ENCODE measurements around the gene SYT3.

Gene SYT3

DNA sequence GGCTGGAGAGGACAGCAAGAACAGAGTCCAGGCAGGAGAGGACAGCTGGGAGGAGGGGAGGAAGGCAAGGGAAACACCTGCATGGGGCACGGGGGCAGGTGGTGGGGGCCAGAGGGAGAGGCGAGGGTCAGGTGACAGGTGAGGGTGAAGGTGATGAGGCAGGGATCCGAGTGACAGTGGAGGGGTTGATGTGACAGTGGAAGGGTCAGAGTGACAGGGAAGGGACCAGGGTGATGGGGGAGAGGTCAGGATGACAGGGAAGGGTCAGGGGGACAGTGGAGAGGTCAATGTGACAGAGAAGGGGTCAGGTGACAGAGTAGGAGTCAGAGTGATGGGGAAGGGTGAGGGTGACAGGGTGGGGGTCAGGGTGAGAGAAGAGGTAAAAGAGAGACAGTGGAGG, 38.6 kb upstream of the SYT3 start:
- DNase-seq (ENCODE audit: extremely low spot score), result no peak
- TF ChIP-seq LEF1 (IDR thresholded peaks at IDR 0.05; ENCODE audit: borderline replicate concordance) (no peak), BHLHE40 (IDR thresholded peaks at IDR 0.05; ENCODE audit: borderline replicate concordance) (no peak), ARNT (IDR thresholded peaks at IDR 0.05) (no peak), SP1 (IDR thresholded peaks at IDR 0.05) (no peak), FOXK2 (IDR thresholded peaks at IDR 0.05) (no peak), FOXA1 (IDR thresholded peaks at IDR 0.05) (no peak), SUZ12 (IDR thresholded peaks at IDR 0.05) (no peak), FOXM1 (IDR thresholded peaks at IDR 0.05; ENCODE audit: borderline replicate concordance) (no peak), ZNF384 (IDR thresholded peaks at IDR 0.05) (no peak)
- ChIA-PET CTCF (no interaction called here), POLR2A (no interaction called here)

DNA sequence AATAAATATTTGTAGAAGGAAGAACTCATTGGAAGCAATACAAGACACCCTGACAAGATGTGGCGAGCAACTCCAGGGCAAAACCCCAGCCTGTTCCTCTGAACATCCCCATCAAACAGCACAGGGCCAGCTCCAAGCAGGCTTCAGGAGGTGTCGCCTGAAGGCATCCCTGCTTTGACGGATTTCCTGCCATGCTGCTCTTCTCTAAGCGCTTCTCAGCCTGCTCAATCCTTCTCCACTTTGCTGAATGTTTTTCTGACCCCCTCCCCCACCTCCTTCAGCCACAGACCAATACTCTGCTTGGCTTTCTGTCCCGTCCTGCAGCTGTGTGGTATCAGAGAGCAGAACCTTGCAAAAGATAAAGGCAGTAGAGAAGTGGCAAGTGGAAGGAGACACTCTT, 38.0 kb upstream of the SYT3 start:
- ChIA-PET CTCF (no interaction called here), POLR2A (interaction anchor here (0.9 kb wide), 1 partner anchor 127 kb away, joined by 3 read pairs; no protein-coding TSS in a partner anchor)
- no peak for DNase-seq (ENCODE audit: extremely low spot score)
- no peak for TF ChIP-seq PKNOX1 (IDR thresholded peaks at IDR 0.05)
- no peak for TF ChIP-seq BHLHE40 (IDR thresholded peaks at IDR 0.05; ENCODE audit: borderline replicate concordance)
- no peak for TF ChIP-seq LEF1 (IDR thresholded peaks at IDR 0.05; ENCODE audit: borderline replicate concordance)
- no peak for TF ChIP-seq SP1 (IDR thresholded peaks at IDR 0.05)
- no peak for TF ChIP-seq NFRKB (IDR thresholded peaks at IDR 0.05)
- TF ChIP-seq ZNF384 (IDR thresholded peaks at IDR 0.05), result no peak

GRCh38 chr19:50676625-50677197, 37.0 kb upstream of the SYT3 start:
- DNase-seq (ENCODE audit: extremely low spot score), result no peak
- ChIA-PET POLR2A (interaction anchor here (0.9 kb wide), 1 partner anchor 128 kb away, joined by 3 read pairs; no protein-coding TSS in a partner anchor), CTCF (interaction anchor here (0.6 kb wide), 1 partner anchor 106 kb away, joined by 3 read pairs; no protein-coding TSS in a partner anchor)
- TF ChIP-seq ELF4 (IDR thresholded peaks at IDR 0.05) (no peak), FOXK2 (IDR thresholded peaks at IDR 0.05) (no peak), NFRKB (IDR thresholded peaks at IDR 0.05) (no peak), FOXM1 (IDR thresholded peaks at IDR 0.05; ENCODE audit: borderline replicate concordance) (no peak), SUZ12 (IDR thresholded peaks at IDR 0.05) (no peak), LEF1 (IDR thresholded peaks at IDR 0.05; ENCODE audit: borderline replicate concordance) (no peak), TARDBP (IDR thresholded peaks at IDR 0.05) (no peak), ARNT (IDR thresholded peaks at IDR 0.05) (no peak), FOXA1 (IDR thresholded peaks at IDR 0.05) (no peak), SP1 (IDR thresholded peaks at IDR 0.05) (no peak), BHLHE40 (IDR thresholded peaks at IDR 0.05; ENCODE audit: borderline replicate concordance) (no peak), HDGF (IDR thresholded peaks at IDR 0.05; ENCODE audit: borderline replicate concordance) (no peak), ZNF384 (IDR thresholded peaks at IDR 0.05) (no peak), CTBP1 (IDR thresholded peaks at IDR 0.05; ENCODE audit: borderline replicate concordance) (no peak), PKNOX1 (IDR thresholded peaks at IDR 0.05) (no peak), L3MBTL2 (conservative IDR thresholded peaks at IDR 0.05) (no peak)

- no peak for DNase-seq (ENCODE audit: extremely low spot score)
- ChIA-PET POLR2A (no interaction called here), CTCF (no interaction called here)
- TF ChIP-seq FOXA1 (IDR thresholded peaks at IDR 0.05) (no peak), ZNF384 (IDR thresholded peaks at IDR 0.05) (no peak), FOXK2 (IDR thresholded peaks at IDR 0.05) (no peak), L3MBTL2 (conservative IDR thresholded peaks at IDR 0.05) (no peak), NFRKB (IDR thresholded peaks at IDR 0.05) (no peak), PKNOX1 (IDR thresholded peaks at IDR 0.05) (no peak), HDGF (IDR thresholded peaks at IDR 0.05; ENCODE audit: borderline replicate concordance) (no peak), CTBP1 (IDR thresholded peaks at IDR 0.05; ENCODE audit: borderline replicate concordance) (no peak), BHLHE40 (IDR thresholded peaks at IDR 0.05; ENCODE audit: borderline replicate concordance) (no peak), SP1 (IDR thresholded peaks at IDR 0.05) (no peak), SUZ12 (IDR thresholded peaks at IDR 0.05) (no peak), LEF1 (IDR thresholded peaks at IDR 0.05; ENCODE audit: borderline replicate concordance) (no peak), FOXM1 (IDR thresholded peaks at IDR 0.05; ENCODE audit: borderline replicate concordance) (no peak)
Measured at GRCh38 chr19:50673118-50673517, 33.4 kb upstream of the SYT3 start.

DNA sequence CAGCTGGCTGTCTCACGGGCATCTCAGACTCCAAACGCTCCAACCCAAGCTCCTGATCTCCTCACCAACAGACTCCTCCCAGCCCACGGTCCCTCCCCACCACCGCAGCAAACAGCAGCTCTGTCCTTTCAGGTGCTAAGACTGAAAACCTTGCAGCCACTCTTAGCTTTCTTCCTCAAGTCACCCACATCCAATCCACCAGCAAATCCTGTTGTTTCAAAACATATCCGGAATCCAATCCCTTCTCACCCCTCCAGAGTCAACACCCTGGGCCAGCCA, 30.4 kb upstream of the SYT3 start:
- ChIA-PET CTCF (interaction anchor here (0.5 to 2.0 kb wide), 10 partner anchors 10 to 252 kb away, joined by 3 to 10 read pairs (median 5); no protein-coding TSS in a partner anchor), POLR2A (interaction anchor here (1.0 to 1.3 kb wide), 2 partner anchors 29 to 55 kb away, joined by 3 read pairs; no protein-coding TSS in a partner anchor)
- TF ChIP-seq CTBP1 (IDR thresholded peaks at IDR 0.05; ENCODE audit: borderline replicate concordance) (no peak), ARNT (IDR thresholded peaks at IDR 0.05) (no peak), SP1 (IDR thresholded peaks at IDR 0.05) (no peak)
- DNase-seq (ENCODE audit: extremely low spot score), result no peak

GRCh38 chr19:50669302-50670101, 29.8 kb upstream of the SYT3 start:
- no peak for TF ChIP-seq CTBP1 (IDR thresholded peaks at IDR 0.05; ENCODE audit: borderline replicate concordance)
- TF ChIP-seq TARDBP (IDR thresholded peaks at IDR 0.05), result peak; percentile 83
- ChIA-PET CTCF (interaction anchor here (0.5 to 2.0 kb wide), 11 partner anchors 9 to 1084 kb away, joined by 3 to 10 read pairs (median 5); no protein-coding TSS in a partner anchor), POLR2A (interaction anchor here (1.0 to 1.3 kb wide), 2 partner anchors 30 to 55 kb away, joined by 3 read pairs; no protein-coding TSS in a partner anchor)
- DNase-seq (ENCODE audit: extremely low spot score), result peak; percentile 60

Data from HEK293T (cell line).